Skeletal muscle satellite cell (primary cell): Measurements from ENCODE around the gene TRPV4.

Source experiments
- H3K27me3 ChIP-seq: 2 replicates; pipeline ENCODE4 v1.7.0; 2013; ENCODE audit warnings: low read length; ENCODE audit not compliant: control insufficient read depth, insufficient read depth
- H3K36me3 ChIP-seq: 2 replicates; pipeline ENCODE4 v1.7.0; 2013; ENCODE audit warnings: mild to moderate bottlenecking, control low read depth, low read length; ENCODE audit not compliant: insufficient read depth
- H3K4me1 ChIP-seq: 2 replicates; pipeline ENCODE4 v1.7.0; 2013; ENCODE audit warnings: low read length; ENCODE audit not compliant: control insufficient read depth, insufficient read depth
- H3K4me2 ChIP-seq: 2 replicates; pipeline ENCODE4 v1.7.0; 2013; ENCODE audit warnings: mild to moderate bottlenecking, low read length
- H3K4me3 ChIP-seq: 2 replicates; pipeline ENCODE4 v1.7.0; 2013; ENCODE audit warnings: low read length
- H3K9ac ChIP-seq: 2 replicates; pipeline ENCODE4 v1.7.0; 2013; ENCODE audit warnings: mild to moderate bottlenecking, low read depth, low read length, moderate library complexity
- H3K9me3 ChIP-seq: replicated peaks from 2 replicates; pipeline ENCODE4 v1.7.0; 2013; ENCODE audit warnings: mild to moderate bottlenecking, control low read depth, low read length

Gene TRPV4

GRCh38 chr12:109770861-109771670 lies 62.1 kb downstream of the TRPV4 start:
- no peak overlapping the region for H3K9ac ChIP-seq
- no peaks in the 10 kb centered on the region for H3K36me3 ChIP-seq
- H3K4me1 ChIP-seq, result peaks cover 6% of the 10 kb centered on the region
- H3K4me2 ChIP-seq, result no peak overlapping the region
- peaks cover 21% of the 10 kb centered on the region for H3K27me3 ChIP-seq
- no peaks in the 10 kb centered on the region for H3K9me3 ChIP-seq
- H3K4me3 ChIP-seq, result no peak overlapping the region

GRCh38 chr12:109770104-109770860 lies 62.9 kb downstream of the TRPV4 start:
- Histone ChIP-seq H3K27me3 (peaks cover 27% of the 10 kb centered on the region), H3K9ac (no peak overlapping the region), H3K4me1 (peaks cover 6% of the 10 kb centered on the region), H3K9me3 (no peaks in the 10 kb centered on the region), H3K36me3 (no peaks in the 10 kb centered on the region), H3K4me3 (no peak overlapping the region), H3K4me2 (no peak overlapping the region)

- Histone ChIP-seq H3K27me3 (peaks cover 27% of the 10 kb centered on the region), H3K4me2 (no peak overlapping the region), H3K9ac (no peak overlapping the region), H3K9me3 (no peaks in the 10 kb centered on the region), H3K4me3 (no peak overlapping the region), H3K4me1 (peaks cover 6% of the 10 kb centered on the region), H3K36me3 (no peaks in the 10 kb centered on the region)
These were observed 64.1 kb downstream of the TRPV4 start for GRCh38 chr12:109768901-109769670.

GRCh38 chr12:109767991-109768900 lies 65.0 kb downstream of the TRPV4 start:
- H3K4me1 ChIP-seq, result peaks cover 5% of the 10 kb centered on the region
- no peak overlapping the region for H3K9ac ChIP-seq
- no peaks in the 10 kb centered on the region for H3K9me3 ChIP-seq
- peaks cover 26% of the 10 kb centered on the region for H3K27me3 ChIP-seq
- no peak overlapping the region for H3K4me2 ChIP-seq
- H3K36me3 ChIP-seq, result no peaks in the 10 kb centered on the region
- no peak overlapping the region for H3K4me3 ChIP-seq

- Histone ChIP-seq H3K9ac (no peak overlapping the region), H3K4me2 (no peak overlapping the region), H3K27me3 (peaks cover 18% of the 10 kb centered on the region), H3K36me3 (no peaks in the 10 kb centered on the region), H3K4me3 (no peak overlapping the region), H3K4me1 (no peaks in the 10 kb centered on the region), H3K9me3 (no peaks in the 10 kb centered on the region)
These were observed 65.7 kb downstream of the TRPV4 start for GRCh38 chr12:109767456-109767855.

GRCh38 chr12:109766251-109766778 lies 66.9 kb downstream of the TRPV4 start:
- Histone ChIP-seq H3K27me3 (peaks cover 18% of the 10 kb centered on the region), H3K36me3 (no peaks in the 10 kb centered on the region), H3K4me1 (no peaks in the 10 kb centered on the region), H3K9me3 (no peaks in the 10 kb centered on the region), H3K4me3 (no peak overlapping the region), H3K4me2 (no peak overlapping the region), H3K9ac (no peak overlapping the region)

GRCh38 chr12:109765446-109765810 lies 67.8 kb downstream of the TRPV4 start:
- peaks cover 18% of the 10 kb centered on the region for H3K27me3 ChIP-seq

GRCh38 chr12:109764776-109765445 lies 68.3 kb downstream of the TRPV4 start:
- Histone ChIP-seq H3K9me3 (no peaks in the 10 kb centered on the region), H3K4me1 (no peaks in the 10 kb centered on the region), H3K27me3 (peaks cover 18% of the 10 kb centered on the region), H3K36me3 (no peaks in the 10 kb centered on the region), H3K4me2 (no peak overlapping the region), H3K9ac (no peak overlapping the region), H3K4me3 (no peak overlapping the region)

More at GRCh38 chr12:109765446-109765810, 67.8 kb downstream of the TRPV4 start:
- no peak overlapping the region for H3K4me2 ChIP-seq
- H3K4me1 ChIP-seq, result no peaks in the 10 kb centered on the region
- H3K4me3 ChIP-seq, result no peak overlapping the region
- H3K9me3 ChIP-seq, result no peaks in the 10 kb centered on the region
- no peaks in the 10 kb centered on the region for H3K36me3 ChIP-seq
- H3K9ac ChIP-seq, result no peak overlapping the region

GRCh38 chr12:109764123-109764522 lies 69.1 kb downstream of the TRPV4 start:
- Histone ChIP-seq H3K9me3 (no peaks in the 10 kb centered on the region), H3K4me1 (no peaks in the 10 kb centered on the region), H3K4me2 (no peak overlapping the region), H3K27me3 (peaks cover 22% of the 10 kb centered on the region), H3K9ac (no peak overlapping the region), H3K4me3 (no peak overlapping the region), H3K36me3 (no peaks in the 10 kb centered on the region)

- Histone ChIP-seq H3K4me3 (no peak overlapping the region), H3K4me2 (no peak overlapping the region), H3K9ac (no peak overlapping the region), H3K27me3 (peaks cover 28% of the 10 kb centered on the region), H3K9me3 (no peaks in the 10 kb centered on the region), H3K4me1 (no peaks in the 10 kb centered on the region), H3K36me3 (no peaks in the 10 kb centered on the region)
These were observed 69.9 kb downstream of the TRPV4 start for GRCh38 chr12:109763201-109763841.
